Superior temporal gyrus (tissue), 1 donor: ENCODE results near the gene AGBL5.

ENCODE experiments used
- DNase-seq: peaks from one replicate; pipeline ENCODE4 v3.0.0-alpha.2; 2016; ENCODE audit errors: extremely low spot score

The AGBL5 gene

GRCh38 chr2:27077231-27077630 lies 25.8 kb downstream of the AGBL5 start:
- DNase-seq, result no peak

GRCh38 chr2:27078267-27079194 lies 27.1 kb downstream of the AGBL5 start, which contains the start of gene EMILIN1:
Gene EMILIN1, plus strand, starts transcription at chr2:27078615. Its CDS starts 451 bp downstream, at chr2:27079066.
- peak; percentile 36 for DNase-seq

GRCh38 chr2:27079233-27080139 lies 28.0 kb downstream of the AGBL5 start:
- DNase-seq, result no peak

- DNase-seq, result no peak
Measured at GRCh38 chr2:27080140-27080469, 28.6 kb downstream of the AGBL5 start.

GRCh38 chr2:27080603-27080936 lies 29.1 kb downstream of the AGBL5 start:
- no peak for DNase-seq

- no peak for DNase-seq
Measured at GRCh38 chr2:27081984-27082772, 30.7 kb downstream of the AGBL5 start.

- no peak for DNase-seq
Measured at GRCh38 chr2:27082773-27083409, 31.4 kb downstream of the AGBL5 start.

GRCh38 chr2:27083410-27084296 lies 32.2 kb downstream of the AGBL5 start:
- DNase-seq, result no peak

- no peak for DNase-seq
Measured at GRCh38 chr2:27084297-27085061, 33.0 kb downstream of the AGBL5 start.

GRCh38 chr2:27085062-27085672 lies 33.7 kb downstream of the AGBL5 start:
- DNase-seq, result no peak

GRCh38 chr2:27085673-27086089 lies 34.2 kb downstream of the AGBL5 start:
- DNase-seq, result peak; percentile 74

- DNase-seq, result peak; percentile 95
Measured at GRCh38 chr2:27086090-27086723, 34.7 kb downstream of the AGBL5 start.

GRCh38 chr2:27086724-27087593 lies 35.5 kb downstream of the AGBL5 start, which contains the start of gene KHK:
Gene KHK, plus strand, starts transcription at chr2:27086772. Its CDS starts 488 bp downstream, at chr2:27087260.
- no peak for DNase-seq

GRCh38 chr2:27087823-27088410 lies 36.4 kb downstream of the AGBL5 start:
- DNase-seq, result peak; percentile 11

GRCh38 chr2:27088634-27089033 lies 37.2 kb downstream of the AGBL5 start:
- no peak for DNase-seq

GRCh38 chr2:27089111-27089954 lies 37.9 kb downstream of the AGBL5 start:
- DNase-seq, result no peak
